HG03442 (cell line): ENCODE data around the gene LYPLA2.

Experiments used
- ATAC-seq: cut with Tn5 transposase; IDR thresholded peaks from one replicate; pipeline ENCODE4 v1.9.1; 2021; ENCODE audit warnings: mild to moderate bottlenecking, moderate library complexity; ENCODE audit not compliant: unreplicated experiment

The LYPLA2 gene

GRCh38 chr1:23790696-23791515 lies at the start of gene LYPLA2:
TSS of gene LYPLA2 (plus strand) at chr1:23791145. CDS start at chr1:23792683, 1,538 bp downstream.
- peak; percentile 84 for ATAC-seq

- ATAC-seq = no peak
These were observed 49.3 kb upstream of the LYPLA2 start for GRCh38 chr1:23741609-23742008.

GRCh38 chr1:23742670-23743286 lies 48.2 kb upstream of the LYPLA2 start:
- peak; percentile 4 for ATAC-seq

GRCh38 chr1:23743287-23744152 lies 47.4 kb upstream of the LYPLA2 start, which contains the start of gene ELOA:
TSS of gene ELOA (plus strand) at chr1:23743471. CDS start at chr1:23743504, 33 bp downstream.
- ATAC-seq = peak; percentile 72

GRCh38 chr1:23745515-23745914 lies 45.4 kb upstream of the LYPLA2 start:
- no peak for ATAC-seq

- no peak for ATAC-seq
These were observed 42.9 kb upstream of the LYPLA2 start for GRCh38 chr1:23748016-23748415.

- peak; percentile 49 for ATAC-seq
These were observed 39.7 kb upstream of the LYPLA2 start for GRCh38 chr1:23751050-23751814.

GRCh38 chr1:23751815-23752200 lies 39.1 kb upstream of the LYPLA2 start:
- no peak for ATAC-seq

GRCh38 chr1:23752909-23753308 lies 38.0 kb upstream of the LYPLA2 start:
- no peak for ATAC-seq

GRCh38 chr1:23756676-23757075 lies 34.3 kb upstream of the LYPLA2 start:
- ATAC-seq = no peak

GRCh38 chr1:23757812-23758211 lies 33.1 kb upstream of the LYPLA2 start:
- ATAC-seq = no peak

GRCh38 chr1:23759277-23759676 lies 31.7 kb upstream of the LYPLA2 start:
- ATAC-seq = no peak

- no peak for ATAC-seq
These were observed 27.8 kb upstream of the LYPLA2 start for GRCh38 chr1:23763041-23763577.

GRCh38 chr1:23768733-23769132 lies 22.2 kb upstream of the LYPLA2 start:
- ATAC-seq = no peak

- no peak for ATAC-seq
These were observed 18.7 kb upstream of the LYPLA2 start for GRCh38 chr1:23772049-23772853.

GRCh38 chr1:23772854-23773242 lies 18.1 kb upstream of the LYPLA2 start:
- no peak for ATAC-seq

GRCh38 chr1:23774174-23774880 lies 16.6 kb upstream of the LYPLA2 start:
- no peak for ATAC-seq

- ATAC-seq = no peak
These were observed 14.7 kb upstream of the LYPLA2 start for GRCh38 chr1:23776217-23776616.
